GM12892 (cell line): ENCODE results near the gene LATS2.

Experiments
- POLR2A ChIP-seq: IDR thresholded peaks from 2 replicates; pipeline ENCODE4 v1.6.1; 2011; ENCODE audit warnings: low read depth, low read length, control low read depth
- POLR2AphosphoS5 ChIP-seq: IDR thresholded peaks from 2 replicates; pipeline ENCODE4 v1.6.1; 2011; ENCODE audit warnings: low read depth, low read length, control low read depth

DNA sequence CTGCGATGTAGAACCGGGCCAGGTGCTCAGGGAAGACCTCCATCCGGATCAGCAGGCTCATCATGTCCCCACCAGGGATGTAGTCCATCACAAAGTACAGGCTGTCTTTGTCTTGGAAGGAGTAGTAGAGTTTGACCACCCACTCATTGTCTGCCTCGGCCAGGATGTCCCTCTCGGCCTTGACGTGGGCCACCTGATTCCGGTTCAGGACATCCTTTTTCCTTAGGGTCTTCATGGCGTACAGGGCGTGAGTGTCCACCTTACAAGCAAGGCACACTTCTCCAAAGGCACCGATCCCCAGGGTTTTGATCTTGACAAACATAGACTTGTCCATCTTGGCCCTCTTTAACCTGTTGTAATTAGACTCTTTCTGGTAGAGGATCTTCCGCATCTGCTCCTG lies 78.0 kb downstream of the LATS2 start:
- TF ChIP-seq POLR2A, result no peak
- no peak for TF ChIP-seq POLR2AphosphoS5
